IPS-18a (cell line): ENCODE measurements around the gene COL4A6.

Experiments
- H3K27ac ChIP-seq: one replicate; pipeline ENCODE4 v1.5.1; 2013; ENCODE audit warnings: low read length
- H3K27me3 ChIP-seq: one replicate; pipeline ENCODE4 v1.6.1; 2013; ENCODE audit warnings: mild to moderate bottlenecking, low read length; ENCODE audit not compliant: control insufficient read depth, insufficient read depth
- H3K36me3 ChIP-seq: one replicate; pipeline ENCODE4 v1.6.1; 2013; ENCODE audit warnings: low read depth, low read length; ENCODE audit not compliant: control insufficient read depth
- H3K4me1 ChIP-seq: one replicate; pipeline ENCODE4 v1.6.1; 2013; ENCODE audit warnings: low read depth, low read length; ENCODE audit not compliant: control insufficient read depth
- H3K4me3 ChIP-seq: one replicate; pipeline ENCODE4 v1.5.1; 2013; ENCODE audit warnings: low read length
- H3K9ac ChIP-seq: one replicate; pipeline ENCODE4 v1.6.1; 2013; ENCODE audit warnings: mild to moderate bottlenecking, low read length, moderate library complexity
- H3K9me3 ChIP-seq: one replicate; pipeline ENCODE4 v1.6.1; 2013; ENCODE audit warnings: low read depth, low read length; ENCODE audit not compliant: control insufficient read depth

COL4A6 gene

DNA sequence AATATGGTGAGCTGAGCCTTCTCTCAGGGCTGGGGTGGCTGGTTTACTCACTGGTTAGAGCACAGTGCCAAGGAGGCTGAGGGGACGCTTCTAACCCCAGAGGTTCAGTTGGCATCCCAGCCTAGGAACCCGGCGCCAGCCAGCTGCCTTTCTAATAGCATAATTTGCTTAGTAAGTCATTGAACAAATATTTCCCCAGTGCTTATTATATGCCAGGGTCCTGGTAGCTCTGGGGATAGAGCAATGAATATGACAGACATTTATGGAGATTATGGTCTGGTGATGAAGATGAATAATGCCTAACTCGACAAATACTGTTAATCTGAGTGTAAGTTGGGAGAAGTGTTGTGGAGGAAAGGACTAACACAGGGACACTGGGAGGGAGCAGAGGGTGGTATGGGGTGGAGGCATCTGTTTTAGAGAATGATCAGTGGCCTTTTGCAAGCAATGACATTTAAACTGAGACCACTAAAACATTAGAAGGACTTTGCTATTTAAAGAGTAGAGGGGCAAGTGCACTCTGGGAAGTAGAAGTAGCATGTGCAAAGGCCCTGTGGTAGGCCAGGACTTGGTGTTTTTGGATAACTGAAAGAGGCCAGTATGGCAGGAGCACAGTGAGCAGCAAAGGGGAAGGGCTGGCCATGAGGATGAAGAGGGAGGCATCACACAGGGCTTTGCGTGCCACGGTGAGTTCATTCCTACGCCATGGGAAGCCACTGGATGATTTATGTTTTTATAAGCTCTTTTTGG, 274.7 kb downstream of the COL4A6 start:
- no peak overlapping the region for H3K9ac ChIP-seq
- no peaks in the 10 kb centered on the region for H3K9me3 ChIP-seq
- no peaks in the 10 kb centered on the region for H3K4me1 ChIP-seq
- H3K36me3 ChIP-seq = no peaks in the 10 kb centered on the region
- no peak overlapping the region for H3K27ac ChIP-seq
- H3K4me3 ChIP-seq = no peak overlapping the region
- no peaks in the 10 kb centered on the region for H3K27me3 ChIP-seq

DNA sequence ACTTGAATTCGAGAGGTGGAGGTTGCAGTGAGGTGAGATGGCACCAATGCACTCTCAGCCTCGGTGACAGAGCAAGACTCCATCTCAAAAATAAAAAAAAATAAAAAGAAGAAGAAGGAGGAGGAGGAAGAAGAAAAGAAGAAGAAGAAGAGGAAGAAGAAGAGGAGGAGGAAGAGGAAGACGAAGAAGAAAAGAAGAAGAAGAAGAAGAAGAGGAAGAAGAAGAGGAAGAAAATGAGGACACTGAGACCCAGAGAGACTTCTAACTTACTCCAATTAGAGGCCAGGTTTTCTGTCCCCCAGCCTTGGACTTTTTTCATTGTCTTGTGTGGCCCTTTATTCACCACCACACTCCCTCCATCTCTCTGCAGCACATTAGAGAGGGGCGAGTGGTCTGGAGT, 276.0 kb downstream of the COL4A6 start:
- no peaks in the 10 kb centered on the region for H3K9me3 ChIP-seq
- H3K27ac ChIP-seq = no peak overlapping the region
- no peak overlapping the region for H3K4me3 ChIP-seq
- H3K9ac ChIP-seq = no peak overlapping the region
- no peaks in the 10 kb centered on the region for H3K4me1 ChIP-seq
- H3K27me3 ChIP-seq = no peaks in the 10 kb centered on the region
- H3K36me3 ChIP-seq = no peaks in the 10 kb centered on the region

DNA sequence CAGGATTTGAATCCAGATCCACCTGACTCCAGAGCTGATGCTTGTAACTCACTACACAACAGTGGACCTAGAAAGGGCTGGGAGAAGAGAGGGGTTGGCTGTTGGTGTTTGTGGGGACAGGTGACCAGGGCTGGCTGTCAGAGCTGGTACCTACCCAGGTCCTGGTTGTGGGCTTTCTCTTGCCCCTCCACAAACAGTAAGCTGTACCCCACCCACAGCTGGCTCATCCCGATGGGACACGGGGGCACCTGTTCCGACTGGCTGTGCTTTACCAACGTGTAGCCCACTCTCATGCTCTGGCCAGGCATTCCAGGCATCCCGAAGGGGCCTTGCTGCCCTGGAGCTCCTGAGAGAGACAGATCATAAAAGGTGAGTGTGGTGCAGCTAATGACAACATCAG, 277.9 kb downstream of the COL4A6 start:
- H3K27ac ChIP-seq = no peak overlapping the region
- no peak overlapping the region for H3K9ac ChIP-seq
- H3K27me3 ChIP-seq = no peaks in the 10 kb centered on the region
- no peaks in the 10 kb centered on the region for H3K9me3 ChIP-seq
- H3K4me3 ChIP-seq = no peak overlapping the region
- no peaks in the 10 kb centered on the region for H3K36me3 ChIP-seq
- H3K4me1 ChIP-seq = no peaks in the 10 kb centered on the region

DNA sequence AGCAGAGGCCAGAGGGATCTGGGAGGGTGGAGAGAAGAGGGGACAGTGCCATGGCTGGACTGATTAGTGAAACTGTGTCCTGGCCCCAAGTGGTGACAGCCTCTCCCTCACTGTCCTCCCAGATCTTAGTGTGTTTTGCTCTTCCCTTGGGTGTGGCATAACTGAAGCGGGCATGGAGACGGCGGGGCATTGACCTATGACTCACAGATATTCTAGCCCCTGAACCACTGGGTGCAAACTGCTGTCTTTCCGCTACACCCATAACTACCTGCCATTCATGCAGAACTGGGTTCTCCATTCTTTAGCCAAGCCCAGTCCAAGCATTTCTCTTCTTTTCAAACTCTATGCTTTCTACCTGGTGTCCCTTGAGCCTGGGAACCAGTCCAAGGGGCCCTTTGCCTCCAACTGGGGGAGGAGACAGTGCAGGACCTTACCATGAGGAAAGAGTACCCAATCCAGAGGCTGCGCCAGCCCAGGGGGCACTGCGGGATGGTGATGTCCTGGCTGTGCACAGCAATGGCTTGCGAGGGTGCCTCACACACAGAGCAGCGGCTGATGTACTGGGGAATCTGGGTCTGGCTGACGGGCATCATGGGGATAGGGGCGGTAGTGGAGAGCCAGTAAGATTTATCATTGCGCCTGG, 279.1 kb downstream of the COL4A6 start:
- Histone ChIP-seq H3K4me3 (no peak overlapping the region), H3K9ac (no peak overlapping the region), H3K4me1 (no peaks in the 10 kb centered on the region), H3K27me3 (no peaks in the 10 kb centered on the region), H3K9me3 (no peaks in the 10 kb centered on the region), H3K27ac (no peak overlapping the region), H3K36me3 (no peaks in the 10 kb centered on the region)

DNA sequence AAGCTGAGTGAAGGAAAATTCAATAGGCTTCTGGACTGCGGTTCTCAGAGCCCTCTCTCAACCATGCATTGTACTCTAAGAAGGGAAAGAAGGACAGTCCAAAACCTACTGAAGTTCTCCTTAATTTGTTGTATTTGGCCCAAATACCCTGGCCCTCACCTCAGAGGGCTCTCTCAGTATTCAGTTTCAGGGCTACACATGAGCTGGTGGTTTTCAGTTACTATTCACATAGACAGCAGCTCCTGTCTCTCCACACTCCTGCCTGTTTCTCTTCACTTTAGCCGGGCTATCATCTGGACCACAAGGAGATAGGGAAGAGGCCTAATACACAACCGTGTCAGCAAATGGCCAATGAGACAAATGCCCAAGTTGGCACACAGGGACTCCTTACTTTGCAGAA, 280.6 kb downstream of the COL4A6 start:
- no peak overlapping the region for H3K9ac ChIP-seq
- H3K4me3 ChIP-seq = no peak overlapping the region
- H3K27me3 ChIP-seq = no peaks in the 10 kb centered on the region

DNA sequence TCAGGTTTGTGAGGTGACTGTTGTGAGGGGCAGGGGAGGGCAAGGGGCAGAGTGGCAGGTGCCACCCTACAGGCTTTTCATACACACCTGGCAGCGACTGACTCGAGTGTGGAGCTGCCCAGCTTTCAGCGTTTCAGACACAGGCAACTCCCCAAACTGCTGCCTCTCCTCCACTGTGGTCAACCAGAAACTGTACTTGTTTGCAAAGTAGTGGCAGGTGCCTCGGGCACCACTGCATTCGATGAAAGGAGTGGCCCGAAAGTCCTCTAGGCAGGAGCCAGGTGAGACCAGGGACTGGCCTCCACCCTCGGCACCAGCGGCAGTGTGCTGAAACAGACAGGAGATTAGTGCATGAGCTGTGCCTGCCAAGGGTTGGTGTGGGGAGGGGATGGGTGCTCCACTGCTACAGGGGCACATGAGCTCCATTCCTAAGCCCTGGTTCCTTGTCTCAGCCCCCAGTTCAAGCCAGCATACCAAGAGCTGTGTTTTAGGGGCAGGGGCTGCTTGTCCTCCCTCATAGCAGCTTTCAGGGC, 281.2 kb downstream of the COL4A6 start:
- Histone ChIP-seq H3K4me3 (no peak overlapping the region), H3K4me1 (no peaks in the 10 kb centered on the region), H3K27ac (no peak overlapping the region), H3K9me3 (no peaks in the 10 kb centered on the region), H3K27me3 (no peaks in the 10 kb centered on the region), H3K9ac (no peak overlapping the region), H3K36me3 (no peaks in the 10 kb centered on the region)

More for the DNA sequence above, 280.6 kb downstream of the COL4A6 start:
- Histone ChIP-seq H3K36me3 (no peaks in the 10 kb centered on the region), H3K27ac (no peak overlapping the region), H3K9me3 (no peaks in the 10 kb centered on the region), H3K4me1 (no peaks in the 10 kb centered on the region)

DNA sequence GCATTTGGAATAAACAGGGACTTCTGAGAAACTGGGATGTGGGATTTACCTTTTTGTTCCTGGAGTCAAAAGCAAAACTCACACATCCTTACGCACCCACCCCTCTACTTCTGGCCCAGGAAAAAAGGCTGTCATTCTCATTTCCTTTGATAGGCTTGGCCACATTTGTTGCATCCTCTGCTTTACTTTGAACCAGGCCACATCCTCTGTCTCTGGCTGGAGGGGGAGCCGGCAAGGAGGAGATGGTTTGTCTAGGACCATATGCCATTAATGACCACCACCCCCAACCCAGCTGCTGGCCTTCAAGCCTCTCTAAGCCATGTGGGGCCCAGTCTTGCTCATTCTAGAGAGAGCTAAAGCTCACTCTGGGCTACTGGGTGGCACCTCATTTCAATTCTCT, 282.1 kb downstream of the COL4A6 start:
- H3K27me3 ChIP-seq = no peaks in the 10 kb centered on the region
- no peaks in the 10 kb centered on the region for H3K9me3 ChIP-seq
- H3K27ac ChIP-seq = no peak overlapping the region
- no peak overlapping the region for H3K4me3 ChIP-seq
- H3K36me3 ChIP-seq = no peaks in the 10 kb centered on the region
- H3K9ac ChIP-seq = no peak overlapping the region
- no peaks in the 10 kb centered on the region for H3K4me1 ChIP-seq

DNA sequence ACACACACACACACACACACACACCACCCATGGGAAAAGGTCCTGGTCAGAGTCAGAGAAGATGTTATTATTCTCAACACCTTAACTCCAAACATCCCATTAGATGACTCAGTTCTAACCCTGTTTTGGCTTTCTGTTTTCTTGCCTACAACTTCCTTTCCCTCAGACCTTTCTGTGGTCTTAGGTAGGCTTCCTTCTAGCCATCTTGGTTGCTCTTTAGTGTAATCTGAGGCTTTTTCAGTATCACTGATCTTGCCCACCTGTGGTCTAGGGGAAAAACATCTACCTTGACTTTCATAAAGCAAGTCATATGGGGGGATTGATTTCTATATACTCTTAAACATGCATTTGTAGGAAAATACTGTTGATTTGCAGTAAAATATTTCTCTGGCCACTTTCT, 289.7 kb downstream of the COL4A6 start:
- Histone ChIP-seq H3K36me3 (no peaks in the 10 kb centered on the region), H3K27ac (no peak overlapping the region), H3K4me3 (no peak overlapping the region), H3K27me3 (no peaks in the 10 kb centered on the region), H3K9ac (no peak overlapping the region), H3K9me3 (no peaks in the 10 kb centered on the region), H3K4me1 (no peaks in the 10 kb centered on the region)

DNA sequence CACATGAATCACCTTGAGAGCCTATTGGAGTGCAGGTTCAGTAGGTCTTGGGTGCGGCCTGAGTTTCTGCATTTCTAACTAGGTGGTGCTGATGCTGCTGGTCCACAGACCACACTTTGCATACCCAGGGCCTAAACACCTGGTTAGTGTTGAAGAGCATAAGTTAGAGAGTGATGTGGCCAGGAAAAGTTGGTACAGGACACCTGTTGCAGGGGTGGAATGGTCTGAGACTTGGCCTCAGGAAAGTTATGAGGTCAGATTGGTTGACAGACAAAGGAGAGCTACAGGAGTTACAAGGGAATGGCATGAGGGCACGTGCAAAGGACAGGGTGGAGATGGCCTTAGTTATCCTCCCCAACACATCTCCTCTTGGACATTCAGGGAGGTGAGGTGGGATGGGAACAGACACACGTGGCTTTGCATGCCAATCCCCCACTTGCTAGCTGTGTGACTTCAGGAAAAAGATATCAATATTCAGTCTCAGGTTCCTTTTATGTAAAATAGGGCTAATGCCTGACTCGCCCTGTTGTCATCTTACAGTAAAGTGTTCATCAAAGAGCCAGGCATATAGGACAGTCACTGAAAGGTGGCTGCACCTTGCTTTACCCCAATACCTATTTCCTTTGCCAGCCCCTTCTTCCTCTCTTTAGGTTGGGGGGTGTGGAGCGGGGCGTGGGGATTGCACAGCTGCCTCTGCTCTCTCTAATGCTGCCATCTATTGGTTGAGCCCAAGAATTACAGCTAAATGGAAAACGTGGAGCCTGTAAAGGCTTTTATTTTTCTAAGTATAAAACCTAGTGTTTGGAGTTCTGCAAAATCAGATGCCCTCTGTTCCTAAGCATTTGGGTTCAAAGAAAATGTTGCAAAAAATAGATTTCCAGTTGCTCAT, 299.2 kb downstream of the COL4A6 start:
- Histone ChIP-seq H3K27ac (no peak overlapping the region), H3K9me3 (no peaks in the 10 kb centered on the region), H3K9ac (no peak overlapping the region), H3K4me3 (no peak overlapping the region), H3K36me3 (no peaks in the 10 kb centered on the region), H3K27me3 (no peaks in the 10 kb centered on the region), H3K4me1 (no peaks in the 10 kb centered on the region)

DNA sequence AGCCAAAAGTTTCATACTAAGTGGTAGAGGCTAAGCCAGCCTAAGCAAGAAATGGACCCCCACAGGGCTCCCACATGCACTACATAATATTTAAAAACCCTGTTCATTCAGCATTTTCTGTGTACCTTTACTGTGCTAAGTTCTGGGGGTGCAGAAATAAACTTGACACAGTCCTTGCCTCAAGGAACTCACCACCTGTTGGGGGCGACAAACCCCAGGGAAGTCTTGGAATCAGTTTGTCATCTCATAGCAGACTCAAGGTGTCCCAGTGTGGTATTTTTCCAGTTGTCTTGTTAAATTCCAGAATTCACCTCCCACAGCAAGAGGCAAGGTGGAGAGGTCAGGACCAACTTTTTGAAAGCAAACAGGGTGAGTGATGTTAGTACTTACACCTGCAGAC, 303.5 kb downstream of the COL4A6 start:
- Histone ChIP-seq H3K36me3 (no peaks in the 10 kb centered on the region), H3K9me3 (no peaks in the 10 kb centered on the region), H3K4me3 (no peak overlapping the region), H3K9ac (no peak overlapping the region), H3K4me1 (no peaks in the 10 kb centered on the region), H3K27ac (no peak overlapping the region), H3K27me3 (no peaks in the 10 kb centered on the region)

DNA sequence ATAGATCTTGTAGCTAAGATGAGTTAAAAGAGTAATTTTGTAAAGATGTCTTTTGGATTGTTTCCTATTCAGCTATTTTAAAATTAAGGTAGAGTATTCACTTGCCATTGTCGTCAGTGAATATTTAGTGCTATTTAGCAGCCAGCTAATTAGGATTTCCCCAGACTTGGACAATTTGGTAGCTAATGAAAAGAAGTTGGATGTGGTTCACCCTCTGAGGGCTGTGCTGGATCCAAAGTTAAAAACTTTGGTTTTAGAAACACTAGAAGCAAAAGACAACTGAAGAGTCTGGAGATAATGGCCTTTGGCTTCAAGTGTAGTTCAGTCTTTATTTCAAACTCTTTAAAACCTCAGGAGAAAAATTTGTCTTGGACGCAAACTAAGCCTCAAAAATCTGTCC, 305.3 kb downstream of the COL4A6 start:
- no peaks in the 10 kb centered on the region for H3K36me3 ChIP-seq
- H3K27ac ChIP-seq = no peak overlapping the region
- no peak overlapping the region for H3K9ac ChIP-seq
- H3K4me3 ChIP-seq = no peak overlapping the region
- H3K9me3 ChIP-seq = no peaks in the 10 kb centered on the region
- H3K27me3 ChIP-seq = no peaks in the 10 kb centered on the region
- H3K4me1 ChIP-seq = no peaks in the 10 kb centered on the region
